Head of caudate nucleus (tissue), 42 donors: Measurements from ENCODE around the gene NLRP11.

ENCODE experiments used
- DNase-seq, 42 donors: peaks; one replicate each; pipeline versions ENCODE4 v3.0.0 to v3.0.0-alpha.2; 2020 to 2021; ENCODE audit warnings: mixed read lengths in 7 of 42
- intact Hi-C: fragments of 100-400 bp; cut with DNase I; formaldehyde crosslinking; loops from one replicate; pipeline ENCODE4 v1.15.0; 2022

The NLRP11 gene

GRCh38 chr19:55831846-55832245 is at the start of gene NLRP11:
NLRP11 (minus strand) TSS chr19:55831999; CDS start chr19:55818174, 13,825 bp downstream.
- intact Hi-C loops = no loop called here
- no peak for DNase-seq

- intact Hi-C loops = no loop called here
- no peak for DNase-seq
Observed at GRCh38 chr19:55877211-55877610, 45.4 kb upstream of the NLRP11 start.

- intact Hi-C loops = no loop called here
- DNase-seq = no peak
Observed at GRCh38 chr19:55870736-55871135, 38.9 kb upstream of the NLRP11 start.

- DNase-seq = no peak
- intact Hi-C loops = no loop called here
Observed at GRCh38 chr19:55867101-55867500, 35.3 kb upstream of the NLRP11 start.

- intact Hi-C loops = no loop called here
- no peak for DNase-seq
Observed at GRCh38 chr19:55866521-55866920, 34.7 kb upstream of the NLRP11 start.

- no peak for DNase-seq
- intact Hi-C loops = no loop called here
Observed at GRCh38 chr19:55858969-55859368, 27.2 kb upstream of the NLRP11 start.

- intact Hi-C loops = no loop called here
- DNase-seq = no peak
Observed at GRCh38 chr19:55858401-55858800, 26.6 kb upstream of the NLRP11 start.

- intact Hi-C loops = no loop called here
Observed at GRCh38 chr19:55857974-55858373, 26.2 kb upstream of the NLRP11 start.

GRCh38 chr19:55857149-55857548 is 25.4 kb upstream of the NLRP11 start:
- no peak for DNase-seq
- intact Hi-C loops = no loop called here

More at GRCh38 chr19:55857974-55858373, 26.2 kb upstream of the NLRP11 start:
- DNase-seq = no peak

- no peak for DNase-seq
- intact Hi-C loops = no loop called here
Observed at GRCh38 chr19:55855160-55855559, 23.4 kb upstream of the NLRP11 start.

- DNase-seq = no peak
- intact Hi-C loops = no loop called here
Observed at GRCh38 chr19:55838906-55839305, 7.1 kb upstream of the NLRP11 start.

- no peak for DNase-seq
- intact Hi-C loops = no loop called here
Observed at GRCh38 chr19:55838251-55838650, 6.5 kb upstream of the NLRP11 start.

GRCh38 chr19:55836340-55836739 is 4.5 kb upstream of the NLRP11 start, which contains the start of gene NLRP4:
NLRP4 (plus strand) TSS chr19:55836540; CDS start chr19:55852081, 15,541 bp downstream.
- DNase-seq = no peak
- intact Hi-C loops = no loop called here

GRCh38 chr19:55832676-55833075 is 877 bp upstream of the NLRP11 start:
- intact Hi-C loops = no loop called here
- DNase-seq = no peak

GRCh38 chr19:55830656-55831055 is 1.1 kb downstream of the NLRP11 start:
- DNase-seq = no peak
- intact Hi-C loops = no loop called here

GRCh38 chr19:55820037-55820436 is 11.8 kb downstream of the NLRP11 start:
- intact Hi-C loops = no loop called here
- DNase-seq = peak in 1 of 42 donors; percentile 1

- intact Hi-C loops = no loop called here
- DNase-seq = no peak
Observed at GRCh38 chr19:55813906-55814305, 17.9 kb downstream of the NLRP11 start.

GRCh38 chr19:55812449-55812848 is 19.4 kb downstream of the NLRP11 start:
- no peak for DNase-seq
- intact Hi-C loops = no loop called here

GRCh38 chr19:55811340-55811739 is 20.5 kb downstream of the NLRP11 start:
- DNase-seq = no peak
- intact Hi-C loops = no loop called here

GRCh38 chr19:55809381-55810058 is 22.3 kb downstream of the NLRP11 start:
- DNase-seq = peak in 33 of 42 donors; percentile 3 to 63 (median 19)
- intact Hi-C loops = no loop called here

GRCh38 chr19:55802281-55802680 is 29.5 kb downstream of the NLRP11 start:
- DNase-seq = no peak
- intact Hi-C loops = no loop called here
